GM12878 (cell line): Measurements from ENCODE around the gene CFAP410.

ENCODE experiments used
- CTCF ChIP-seq, 3 experiments: IDR thresholded peaks in 2 of 3; conservative IDR thresholded peaks in 1 of 3; 2 replicates each; pipeline ENCODE4 v1.5.1; 2011; ENCODE audit warnings: low read depth in 3 of 3, low read length in 3 of 3, mild to moderate bottlenecking in 3 of 3, control low read depth in 2 of 3, moderate library complexity in 2 of 3, inconsistent platforms in 1 of 3, mixed read lengths in 1 of 3; ENCODE audit not compliant: control insufficient read depth in 2 of 3, insufficient read depth in 1 of 3; ENCODE audit errors: extremely low read depth in 1 of 3
- EZH2 ChIP-seq: IDR thresholded peaks from 2 replicates; pipeline ENCODE4 v1.6.1; 2012; ENCODE audit warnings: low read depth, mild to moderate bottlenecking, control low read depth, inconsistent platforms, low read length, borderline replicate concordance; ENCODE audit not compliant: control insufficient read depth
- HDAC6 ChIP-seq: fragments of 200-600 bp; sonication (generic); IDR thresholded peaks from one replicate; pipeline ENCODE4 v1.8.0; 2017; ENCODE audit warnings: antibody characterized with exemption; ENCODE audit not compliant: unreplicated experiment
- MXI1 ChIP-seq: fragments of 150-350 bp; IDR thresholded peaks from 2 replicates; pipeline ENCODE4 v1.6.1; 2011; ENCODE audit warnings: low read depth, mild to moderate bottlenecking, inconsistent platforms, low read length, improper control_type of control experiment
- PBX3 ChIP-seq: IDR thresholded peaks from 2 replicates; pipeline ENCODE4 v1.6.1; 2011; ENCODE audit warnings: mild to moderate bottlenecking, low read depth, low read length, moderate library complexity; ENCODE audit not compliant: insufficient replicate concordance
- POLR2A ChIP-seq: IDR thresholded peaks from 2 replicates; pipeline ENCODE4 v1.6.1; 2011; ENCODE audit warnings: low read depth, mild to moderate bottlenecking, low read length
- POLR2AphosphoS5 ChIP-seq: IDR thresholded peaks from 2 replicates; pipeline ENCODE4 v1.6.1; 2011; ENCODE audit warnings: mild to moderate bottlenecking, low read length, inconsistent platforms
- REST ChIP-seq: IDR thresholded peaks from 2 replicates; pipeline ENCODE4 v1.6.1; 2012; ENCODE audit warnings: mild to moderate bottlenecking, low read depth, low read length
- SMAD1 ChIP-seq: fragments of 450-650 bp; IDR thresholded peaks from 2 replicates; pipeline ENCODE4 v1.6.1; 2018; ENCODE audit warnings: mild to moderate bottlenecking, low read depth; ENCODE audit not compliant: partially characterized antibody

GRCh38 chr21:44349847-44350772 lies 10.9 kb upstream of the CFAP410 start:
- no peak for TF ChIP-seq EZH2
- TF ChIP-seq POLR2AphosphoS5: no peak
- TF ChIP-seq POLR2A: no peak
- TF ChIP-seq HDAC6: no peak
- no peak for TF ChIP-seq CTCF (IDR thresholded peaks at IDR 0.05 in 2 of 3, conservative IDR thresholded peaks at IDR 0.05 in 1 of 3; ENCODE audit: control insufficient read depth in 2 of 3, extremely low read depth in 1 of 3, insufficient read depth in 1 of 3, low read depth in 3 of 3, low read length in 3 of 3)
- TF ChIP-seq REST: no peak
- no peak for TF ChIP-seq SMAD1
- no peak for TF ChIP-seq MXI1
- no peak for TF ChIP-seq PBX3
